Panc1 (cell line): ENCODE measurements around the gene BIRC7.

Source experiments
- POLR2AphosphoS5 ChIP-seq: IDR thresholded peaks from 2 replicates; pipeline ENCODE4 v1.6.1; 2012; ENCODE audit warnings: mild to moderate bottlenecking, low read depth, low read length, moderate library complexity
- SIN3A ChIP-seq: IDR thresholded peaks from 2 replicates; pipeline ENCODE4 v1.6.1; 2012; ENCODE audit warnings: low read depth, mild to moderate bottlenecking, low read length, moderate library complexity, borderline replicate concordance; ENCODE audit not compliant: insufficient read depth
- TCF7L2 ChIP-seq: IDR thresholded peaks from 2 replicates; pipeline ENCODE4 v1.6.1; 2011; ENCODE audit warnings: mild to moderate bottlenecking, low read depth, low read length, inconsistent platforms
- TF ChIP-seq, protein P1 (sequence below): fragments of 450-650 bp; IDR thresholded peaks from 2 replicates; pipeline ENCODE4 v1.5.1; 2017; ENCODE audit warnings: mild to moderate bottlenecking
- TF ChIP-seq, protein P2 (sequence below), 2 experiments: IDR thresholded peaks; 2 replicates each; pipeline ENCODE4 v1.6.1; 2011 to 2012; ENCODE audit warnings: low read depth in 2 of 2, control low read depth in 1 of 2, low read length in 1 of 2, mild to moderate bottlenecking in 1 of 2, moderate library complexity in 1 of 2; ENCODE audit not compliant: insufficient read depth in 1 of 2

DNA sequence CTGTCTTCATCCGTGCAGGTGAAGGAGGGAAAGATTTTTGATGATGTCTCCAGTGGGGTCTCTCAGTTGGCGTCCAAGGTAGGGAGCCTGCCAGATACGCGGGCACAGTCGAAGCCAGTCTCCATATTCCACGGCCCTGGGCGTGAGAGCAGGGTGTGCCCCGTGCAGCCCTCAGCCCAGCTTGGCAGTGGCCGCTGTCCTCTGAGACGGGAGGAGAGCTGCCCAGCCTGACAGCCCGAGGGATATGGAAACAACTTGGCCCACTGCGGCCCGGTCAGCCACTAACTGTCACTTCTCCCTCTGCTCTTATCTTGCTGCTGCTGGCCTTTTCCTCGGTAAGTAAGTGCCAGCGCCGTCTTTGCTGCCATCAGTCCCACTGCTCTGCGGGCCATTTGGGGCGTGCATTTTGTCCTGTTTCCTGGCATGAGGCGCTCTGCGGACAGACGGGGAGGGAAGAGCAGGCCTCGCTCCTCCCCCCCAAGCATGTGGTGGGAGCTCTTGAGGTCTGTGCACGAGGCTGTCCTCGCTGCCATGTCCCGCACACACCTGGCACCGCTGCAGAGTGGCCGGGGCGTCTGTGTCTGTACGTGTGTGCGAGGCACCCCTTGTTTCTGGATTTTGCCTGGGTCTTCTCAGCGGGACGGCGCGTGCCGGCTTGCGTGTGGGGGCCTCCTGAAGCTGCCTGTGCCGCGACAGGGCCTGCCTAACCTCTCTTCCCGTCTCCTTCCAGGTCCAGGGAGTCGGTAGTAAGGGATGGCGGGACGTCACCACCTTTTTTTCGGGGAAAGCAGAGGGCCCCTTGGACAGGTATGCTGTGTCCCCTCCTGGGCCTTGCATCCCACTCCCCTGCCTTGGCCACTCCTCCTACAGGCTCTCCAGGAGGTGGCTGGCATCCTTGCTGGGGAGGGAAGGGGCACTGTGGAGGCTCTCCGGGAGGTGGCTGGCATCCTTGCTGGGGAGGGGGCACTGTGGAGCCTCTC lies 50.2 kb downstream of the BIRC7 start:
- TF ChIP-seq, protein P1, sequence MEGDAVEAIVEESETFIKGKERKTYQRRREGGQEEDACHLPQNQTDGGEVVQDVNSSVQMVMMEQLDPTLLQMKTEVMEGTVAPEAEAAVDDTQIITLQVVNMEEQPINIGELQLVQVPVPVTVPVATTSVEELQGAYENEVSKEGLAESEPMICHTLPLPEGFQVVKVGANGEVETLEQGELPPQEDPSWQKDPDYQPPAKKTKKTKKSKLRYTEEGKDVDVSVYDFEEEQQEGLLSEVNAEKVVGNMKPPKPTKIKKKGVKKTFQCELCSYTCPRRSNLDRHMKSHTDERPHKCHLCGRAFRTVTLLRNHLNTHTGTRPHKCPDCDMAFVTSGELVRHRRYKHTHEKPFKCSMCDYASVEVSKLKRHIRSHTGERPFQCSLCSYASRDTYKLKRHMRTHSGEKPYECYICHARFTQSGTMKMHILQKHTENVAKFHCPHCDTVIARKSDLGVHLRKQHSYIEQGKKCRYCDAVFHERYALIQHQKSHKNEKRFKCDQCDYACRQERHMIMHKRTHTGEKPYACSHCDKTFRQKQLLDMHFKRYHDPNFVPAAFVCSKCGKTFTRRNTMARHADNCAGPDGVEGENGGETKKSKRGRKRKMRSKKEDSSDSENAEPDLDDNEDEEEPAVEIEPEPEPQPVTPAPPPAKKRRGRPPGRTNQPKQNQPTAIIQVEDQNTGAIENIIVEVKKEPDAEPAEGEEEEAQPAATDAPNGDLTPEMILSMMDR, result no peak
- no peak for TF ChIP-seq POLR2AphosphoS5
- TF ChIP-seq, protein P2, sequence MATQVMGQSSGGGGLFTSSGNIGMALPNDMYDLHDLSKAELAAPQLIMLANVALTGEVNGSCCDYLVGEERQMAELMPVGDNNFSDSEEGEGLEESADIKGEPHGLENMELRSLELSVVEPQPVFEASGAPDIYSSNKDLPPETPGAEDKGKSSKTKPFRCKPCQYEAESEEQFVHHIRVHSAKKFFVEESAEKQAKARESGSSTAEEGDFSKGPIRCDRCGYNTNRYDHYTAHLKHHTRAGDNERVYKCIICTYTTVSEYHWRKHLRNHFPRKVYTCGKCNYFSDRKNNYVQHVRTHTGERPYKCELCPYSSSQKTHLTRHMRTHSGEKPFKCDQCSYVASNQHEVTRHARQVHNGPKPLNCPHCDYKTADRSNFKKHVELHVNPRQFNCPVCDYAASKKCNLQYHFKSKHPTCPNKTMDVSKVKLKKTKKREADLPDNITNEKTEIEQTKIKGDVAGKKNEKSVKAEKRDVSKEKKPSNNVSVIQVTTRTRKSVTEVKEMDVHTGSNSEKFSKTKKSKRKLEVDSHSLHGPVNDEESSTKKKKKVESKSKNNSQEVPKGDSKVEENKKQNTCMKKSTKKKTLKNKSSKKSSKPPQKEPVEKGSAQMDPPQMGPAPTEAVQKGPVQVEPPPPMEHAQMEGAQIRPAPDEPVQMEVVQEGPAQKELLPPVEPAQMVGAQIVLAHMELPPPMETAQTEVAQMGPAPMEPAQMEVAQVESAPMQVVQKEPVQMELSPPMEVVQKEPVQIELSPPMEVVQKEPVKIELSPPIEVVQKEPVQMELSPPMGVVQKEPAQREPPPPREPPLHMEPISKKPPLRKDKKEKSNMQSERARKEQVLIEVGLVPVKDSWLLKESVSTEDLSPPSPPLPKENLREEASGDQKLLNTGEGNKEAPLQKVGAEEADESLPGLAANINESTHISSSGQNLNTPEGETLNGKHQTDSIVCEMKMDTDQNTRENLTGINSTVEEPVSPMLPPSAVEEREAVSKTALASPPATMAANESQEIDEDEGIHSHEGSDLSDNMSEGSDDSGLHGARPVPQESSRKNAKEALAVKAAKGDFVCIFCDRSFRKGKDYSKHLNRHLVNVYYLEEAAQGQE (IDR thresholded peaks at IDR 0.05; ENCODE audit: insufficient read depth in 1 of 2, low read depth in 2 of 2, low read length in 1 of 2), result no peak
- no peak for TF ChIP-seq SIN3A
- no peak for TF ChIP-seq TCF7L2
